Activated CD4-positive, alpha-beta T cell treated with anti-CD3 and anti-CD28 coated beads for 36 hours (primary cell): ENCODE measurements around the gene CCDC148. TPM values are rescaled to one million over a fixed set of nuclear protein-coding genes. Genes with fewer than 3 reads are reported as not detected.

Experiments
- ATAC-seq: fragments of 200-7000 bp; cut with Tn5 transposase; one replicate; pipeline ENCODE4 v1.10.0; 2021; ENCODE audit warnings: mild to moderate bottlenecking, moderate library complexity
- CTCF ChIA-PET: fragments of 350-600 bp; sonication (Branson Sonifier 250); formaldehyde crosslinking; loops from one replicate; lab custom pipeline; 2021; ENCODE audit warnings: antibody characterized with exemption; lab: Charles Lee
- POLR2A ChIA-PET: fragments of 350-600 bp; sonication (Branson Sonifier 250); formaldehyde crosslinking; loops from one replicate; lab custom pipeline; 2021; ENCODE audit warnings: antibody characterized with exemption, inconsistent platforms; lab: Charles Lee
- DNase-seq: peaks from one replicate; pipeline ENCODE4 v3.0.0-alpha.2; 2020
- H3K27ac Mint-ChIP-seq: one replicate; pipeline ENCODE4 v1.8.0; 2021; ENCODE audit warnings: mixed read lengths
- H3K27me3 Mint-ChIP-seq: one replicate; pipeline ENCODE4 v1.8.0; 2021; ENCODE audit warnings: mixed read lengths
- H3K36me3 Mint-ChIP-seq: one replicate; pipeline ENCODE4 v1.8.0; 2021; ENCODE audit warnings: low read depth, mixed read lengths
- H3K4me1 Mint-ChIP-seq: one replicate; pipeline ENCODE4 v1.8.0; 2021; ENCODE audit warnings: mixed read lengths
- H3K4me3 Mint-ChIP-seq: one replicate; pipeline ENCODE4 v1.8.0; 2021; ENCODE audit warnings: mild to moderate bottlenecking, moderate library complexity, mixed read lengths
- H3K9me3 Mint-ChIP-seq: one replicate; pipeline ENCODE4 v1.8.0; 2021; ENCODE audit warnings: low read depth, mixed read lengths
- intact Hi-C, 2 experiments: fragments of 100-400 bp; cut with DNase I in 1 of 2; cut with micrococcal nuclease in 1 of 2; formaldehyde crosslinking; loops; one replicate each; pipeline versions ENCODE4 v1.14.2 to v1.15.1; 2022 to 2024; cut with DNase I, micrococcal nuclease
- total RNA-seq, 2 experiments: library from RNA; stranded (reverse); gene quantifications; one replicate each; pipeline ENCODE4 v1.2.3, GENCODE V29; 2021

Gene CCDC148
- total RNA-seq, 2 experiments from 2014 or later: 0.23 to 0.26 TPM

GRCh38 chr2:158290225-158290624 lies 166.3 kb downstream of the CCDC148 start:
- DNase-seq: no peak
- peaks cover 3% of the 10 kb centered on the region for H3K27me3 Mint-ChIP-seq
- ChIA-PET CTCF (interaction anchor here (0.6 kb wide), 1 partner anchor 19 kb away, joined by 3 read pairs; no protein-coding TSS in a partner anchor), POLR2A (no interaction called here)
- ATAC-seq: no peak
- H3K27ac Mint-ChIP-seq: no peak overlapping the region
- no peak overlapping the region for H3K4me3 Mint-ChIP-seq
- no peaks in the 10 kb centered on the region for H3K4me1 Mint-ChIP-seq
- H3K9me3 Mint-ChIP-seq: no peaks in the 10 kb centered on the region
- intact Hi-C loops: no loop called here
- H3K36me3 Mint-ChIP-seq: no peaks in the 10 kb centered on the region

- Mint-ChIP-seq H3K4me1 (no peaks in the 10 kb centered on the region), H3K4me3 (no peak overlapping the region), H3K9me3 (no peaks in the 10 kb centered on the region), H3K27ac (no peak overlapping the region), H3K27me3 (peaks cover 2% of the 10 kb centered on the region), H3K36me3 (no peaks in the 10 kb centered on the region)
- ATAC-seq (no peak), DNase-seq (no peak)
- CTCF ChIA-PET: no interaction called here
- intact Hi-C loops: no loop called here
- POLR2A ChIA-PET: no interaction called here
Observed at GRCh38 chr2:158276619-158277471, 179.7 kb downstream of the CCDC148 start.

GRCh38 chr2:158273791-158274190 lies 182.8 kb downstream of the CCDC148 start:
- ChIA-PET POLR2A (no interaction called here), CTCF (no interaction called here)
- Mint-ChIP-seq H3K9me3 (no peaks in the 10 kb centered on the region), H3K36me3 (no peaks in the 10 kb centered on the region), H3K27me3 (peaks cover 6% of the 10 kb centered on the region), H3K27ac (no peak overlapping the region), H3K4me1 (no peaks in the 10 kb centered on the region), H3K4me3 (no peak overlapping the region)
- no peak for ATAC-seq
- no peak for DNase-seq
- intact Hi-C loops: no loop called here

GRCh38 chr2:158270536-158270935 lies 186.0 kb downstream of the CCDC148 start:
- ChIA-PET CTCF (interaction anchor here (0.7 to 0.8 kb wide), 2 partner anchors 13 to 67 kb away, joined by 3 read pairs; no protein-coding TSS in a partner anchor), POLR2A (no interaction called here)
- Mint-ChIP-seq H3K4me3 (no peak overlapping the region), H3K27me3 (peaks cover 13% of the 10 kb centered on the region), H3K36me3 (no peaks in the 10 kb centered on the region), H3K4me1 (no peaks in the 10 kb centered on the region), H3K9me3 (no peaks in the 10 kb centered on the region), H3K27ac (no peak overlapping the region)
- intact Hi-C loops: no loop called here
- ATAC-seq: no peak
- no peak for DNase-seq

- ATAC-seq (no peak), DNase-seq (no peak)
- Mint-ChIP-seq H3K4me3 (no peak overlapping the region), H3K27me3 (peaks cover 14% of the 10 kb centered on the region), H3K4me1 (no peaks in the 10 kb centered on the region), H3K27ac (no peak overlapping the region), H3K9me3 (no peaks in the 10 kb centered on the region), H3K36me3 (no peaks in the 10 kb centered on the region)
- intact Hi-C loops: no loop called here
- POLR2A ChIA-PET: no interaction called here
- CTCF ChIA-PET: no interaction called here
Observed at GRCh38 chr2:158269143-158269542, 187.4 kb downstream of the CCDC148 start.

GRCh38 chr2:158266111-158266510 lies 190.4 kb downstream of the CCDC148 start:
- intact Hi-C loops: no loop called here
- Mint-ChIP-seq H3K4me3 (no peak overlapping the region), H3K27me3 (peaks cover 17% of the 10 kb centered on the region), H3K9me3 (peaks cover 3% of the 10 kb centered on the region), H3K27ac (no peak overlapping the region), H3K36me3 (no peaks in the 10 kb centered on the region), H3K4me1 (no peaks in the 10 kb centered on the region)
- no peak for DNase-seq
- CTCF ChIA-PET: no interaction called here
- POLR2A ChIA-PET: no interaction called here
- no peak for ATAC-seq

- CTCF ChIA-PET: no interaction called here
- Mint-ChIP-seq H3K9me3 (no peaks in the 10 kb centered on the region), H3K27me3 (peaks cover 16% of the 10 kb centered on the region), H3K36me3 (no peaks in the 10 kb centered on the region), H3K4me1 (no peaks in the 10 kb centered on the region), H3K4me3 (no peak overlapping the region), H3K27ac (no peak overlapping the region)
- DNase-seq (no peak), ATAC-seq (no peak)
- POLR2A ChIA-PET: no interaction called here
- intact Hi-C loops: no loop called here
Observed at GRCh38 chr2:158255257-158255656, 201.3 kb downstream of the CCDC148 start.

GRCh38 chr2:158253170-158253569 lies 203.4 kb downstream of the CCDC148 start:
- H3K27me3 Mint-ChIP-seq: peaks cover 10% of the 10 kb centered on the region
- POLR2A ChIA-PET: no interaction called here
- no peak overlapping the region for H3K4me3 Mint-ChIP-seq
- intact Hi-C loops: no loop called here
- no peaks in the 10 kb centered on the region for H3K4me1 Mint-ChIP-seq
- no peak overlapping the region for H3K27ac Mint-ChIP-seq
- no peaks in the 10 kb centered on the region for H3K36me3 Mint-ChIP-seq
- no peak for DNase-seq
- ATAC-seq: no peak
- H3K9me3 Mint-ChIP-seq: no peaks in the 10 kb centered on the region
- CTCF ChIA-PET: interaction anchor here (0.5 to 0.6 kb wide), 2 partner anchors 23 to 493 kb away, joined by 3 to 5 read pairs; no protein-coding TSS in a partner anchor

GRCh38 chr2:158251356-158251755 lies 205.2 kb downstream of the CCDC148 start:
- ATAC-seq: no peak
- CTCF ChIA-PET: no interaction called here
- H3K9me3 Mint-ChIP-seq: no peaks in the 10 kb centered on the region
- H3K27me3 Mint-ChIP-seq: peaks cover 10% of the 10 kb centered on the region
- H3K27ac Mint-ChIP-seq: no peak overlapping the region
- no peak for DNase-seq
- H3K4me3 Mint-ChIP-seq: no peak overlapping the region
- no peaks in the 10 kb centered on the region for H3K36me3 Mint-ChIP-seq
- H3K4me1 Mint-ChIP-seq: no peaks in the 10 kb centered on the region
- intact Hi-C loops: no loop called here
- POLR2A ChIA-PET: no interaction called here

- H3K36me3 Mint-ChIP-seq: no peaks in the 10 kb centered on the region
- H3K4me1 Mint-ChIP-seq: no peaks in the 10 kb centered on the region
- ChIA-PET POLR2A (no interaction called here), CTCF (no interaction called here)
- ATAC-seq (no peak), DNase-seq (no peak)
- H3K27me3 Mint-ChIP-seq: no peaks in the 10 kb centered on the region
- intact Hi-C loops: no loop called here
- no peak overlapping the region for H3K27ac Mint-ChIP-seq
- H3K9me3 Mint-ChIP-seq: no peaks in the 10 kb centered on the region
- no peak overlapping the region for H3K4me3 Mint-ChIP-seq
Observed at GRCh38 chr2:158243392-158243791, 213.2 kb downstream of the CCDC148 start.

- intact Hi-C loops: no loop called here
- Mint-ChIP-seq H3K9me3 (no peaks in the 10 kb centered on the region), H3K4me1 (no peaks in the 10 kb centered on the region), H3K27ac (no peak overlapping the region), H3K4me3 (no peak overlapping the region), H3K36me3 (no peaks in the 10 kb centered on the region), H3K27me3 (no peaks in the 10 kb centered on the region)
- ChIA-PET POLR2A (no interaction called here), CTCF (no interaction called here)
- DNase-seq (no peak), ATAC-seq (no peak)
Observed at GRCh38 chr2:158242280-158242679, 214.3 kb downstream of the CCDC148 start.

GRCh38 chr2:158240975-158241374 lies 215.6 kb downstream of the CCDC148 start:
- CTCF ChIA-PET: interaction anchor here (0.8 kb wide), 1 partner anchor 647 kb away, joined by 4 read pairs; no protein-coding TSS in a partner anchor
- Mint-ChIP-seq H3K9me3 (no peaks in the 10 kb centered on the region), H3K27me3 (no peaks in the 10 kb centered on the region), H3K36me3 (no peaks in the 10 kb centered on the region), H3K4me1 (no peaks in the 10 kb centered on the region), H3K4me3 (no peak overlapping the region), H3K27ac (no peak overlapping the region)
- POLR2A ChIA-PET: no interaction called here
- no peak for DNase-seq
- no peak for ATAC-seq
- intact Hi-C loops: no loop called here
